ENCODE results near the gene PRSS12.

- TF ChIP-seq REST (IDR thresholded peaks at IDR 0.05; ENCODE audit: borderline replicate concordance): no peak
- no peak for TF ChIP-seq EP300 (conservative IDR thresholded peaks at IDR 0.05; ENCODE audit: poor library complexity, severe bottlenecking)
- no peak for TF ChIP-seq CTCF (IDR thresholded peaks at IDR 0.05; ENCODE audit: poor library complexity, severe bottlenecking)
- no peak for TF ChIP-seq EZH2 (IDR thresholded peaks at IDR 0.05; ENCODE audit: borderline replicate concordance, insufficient read depth, low read length, poor library complexity, severe bottlenecking)
Measured at GRCh38 chr4:118260309-118260708, 92.5 kb downstream of the PRSS12 start.

Measured in neural cell (in vitro differentiated cells).